CD4-positive, alpha-beta T cell (primary cell): ENCODE data around the gene CNPY2. TPM values are rescaled to one million over a fixed set of nuclear protein-coding genes. Genes with fewer than 3 reads are reported as not detected.

ENCODE experiments used
- ATAC-seq: fragments of 200-7000 bp; cut with Tn5 transposase; one replicate; pipeline ENCODE4 v1.10.0; 2022; ENCODE audit warnings: mild to moderate bottlenecking; ENCODE audit not compliant: poor library complexity
- CTCF ChIA-PET: fragments of 350-600 bp; sonication (Branson Sonifier 250); formaldehyde crosslinking; loops from one replicate; lab custom pipeline; 2021; ENCODE audit warnings: antibody characterized with exemption, inconsistent platforms; lab: Charles Lee
- POLR2A ChIA-PET: fragments of 350-600 bp; sonication (Branson Sonifier 250); formaldehyde crosslinking; loops from one replicate; lab custom pipeline; 2021; ENCODE audit warnings: antibody characterized with exemption, inconsistent platforms; lab: Charles Lee
- DNase-seq, 14 experiments: peaks; one replicate each; pipeline ENCODE4 v3.0.0-alpha.2; 2013 to 2020; ENCODE audit warnings: mixed read lengths in 2 of 14
- H3K27ac ChIP-seq, 2 donors: one replicate each; pipeline versions ENCODE4 v1.5.1 to v1.7.0; 2013; ENCODE audit warnings: low read length in 2 of 2, low read depth in 1 of 2, mild to moderate bottlenecking in 1 of 2
- H3K27me3 ChIP-seq, 2 experiments: 1 replicate in 1 of 2; 2 replicates in 1 of 2; pipeline versions ENCODE4 v1.6.1 to v1.7.0; 2013; ENCODE audit warnings: low read length in 2 of 2, control low read depth in 1 of 2, mild to moderate bottlenecking in 1 of 2, moderate library complexity in 1 of 2; ENCODE audit not compliant: insufficient read depth in 2 of 2, control insufficient read depth in 1 of 2
- H3K36me3 ChIP-seq: one replicate; pipeline ENCODE4 v1.6.1; 2013; ENCODE audit warnings: low read length, control low read depth; ENCODE audit not compliant: insufficient read depth
- H3K4me1 ChIP-seq: one replicate; pipeline ENCODE4 v1.6.1; 2013; ENCODE audit warnings: low read length, control low read depth; ENCODE audit not compliant: insufficient read depth
- H3K4me3 ChIP-seq: one replicate; pipeline ENCODE4 v1.5.1; 2013; ENCODE audit warnings: mild to moderate bottlenecking, low read length, moderate library complexity
- H3K9me3 ChIP-seq, 2 experiments: 1 replicate in 1 of 2; 2 replicates in 1 of 2; pipeline versions ENCODE4 v1.6.1 to v1.7.0; 2013; ENCODE audit warnings: low read length in 2 of 2, mild to moderate bottlenecking in 2 of 2, control low read depth in 1 of 2, moderate library complexity in 1 of 2; ENCODE audit not compliant: control insufficient read depth in 1 of 2, insufficient read depth in 1 of 2
- H3K27ac Mint-ChIP-seq: one replicate; pipeline ENCODE4 v1.8.0; 2020; ENCODE audit warnings: mixed read lengths
- H3K27me3 Mint-ChIP-seq: one replicate; pipeline ENCODE4 v1.8.0; 2021; ENCODE audit warnings: mixed read lengths
- H3K36me3 Mint-ChIP-seq: one replicate; pipeline ENCODE4 v1.8.0; 2021; ENCODE audit warnings: low read depth, mixed read lengths
- H3K4me1 Mint-ChIP-seq: one replicate; pipeline ENCODE4 v1.8.0; 2021; ENCODE audit warnings: low read depth, mixed read lengths
- H3K4me3 Mint-ChIP-seq: one replicate; pipeline ENCODE4 v1.8.0; 2020; ENCODE audit warnings: mild to moderate bottlenecking, mixed read lengths
- H3K9me3 Mint-ChIP-seq: one replicate; pipeline ENCODE4 v1.8.0; 2020; ENCODE audit warnings: mixed read lengths
- intact Hi-C, 2 experiments: fragments of 100-400 bp; cut with DNase I in 1 of 2; cut with micrococcal nuclease in 1 of 2; formaldehyde crosslinking; loops; one replicate each; pipeline versions ENCODE4 v1.15.1 to v1.9.0; 2023 to 2025; cut with DNase I, micrococcal nuclease
- total RNA-seq, 174 experiments: library from RNA in 2 of 174; stranded (reverse) in 2 of 174; gene quantifications; one replicate each; pipeline ENCODE4 v1.2.3 and lab custom pipeline; 2021 to 2026
- TF ChIP-seq, protein P1 (sequence below): fragments of 200-600 bp; IDR thresholded peaks from one replicate; pipeline ENCODE4 v1.8.0; 2022; ENCODE audit warnings: antibody characterized with exemption, mild to moderate bottlenecking

The CNPY2 gene
- total RNA-seq, 2 experiments from 2014 or later: 30.5 to 33.4 TPM

DNA sequence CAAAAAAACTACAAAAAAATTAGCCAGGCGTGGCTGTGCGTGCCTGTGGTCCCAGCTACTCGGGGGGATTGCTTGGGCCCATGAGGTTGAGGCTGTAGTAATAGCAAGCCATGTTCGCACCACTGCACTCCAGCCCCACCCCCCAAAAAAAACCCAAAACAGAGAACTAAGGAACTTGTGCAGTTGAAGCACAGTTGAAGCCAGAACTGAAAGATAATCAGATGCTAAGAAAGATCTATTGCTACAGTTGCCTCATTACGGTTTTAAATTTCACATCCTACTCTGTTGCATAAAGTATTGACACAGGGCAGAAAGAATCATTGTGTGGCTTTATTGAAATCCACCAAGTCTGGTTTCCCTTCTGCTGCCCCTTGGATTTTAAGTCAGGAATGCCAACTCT is 19.5 kb downstream of the CNPY2 start:
- Mint-ChIP-seq H3K27ac (peak overlapping the region; percentile 59), H3K9me3 (no peaks in the 10 kb centered on the region), H3K36me3 (peaks cover 60% of the 10 kb centered on the region), H3K4me3 (peak overlapping the region; percentile 30), H3K27me3 (no peaks in the 10 kb centered on the region), H3K4me1 (peaks cover 75% of the 10 kb centered on the region)
- Histone ChIP-seq H3K4me3 (no peak overlapping the region), H3K36me3 (peaks cover 25% of the 10 kb centered on the region), H3K27ac (no peak overlapping the region), H3K4me1 (peaks cover 60% of the 10 kb centered on the region), H3K27me3 (no peaks in the 10 kb centered on the region), H3K9me3 (no peaks in the 10 kb centered on the region)
- TF ChIP-seq, protein P1, sequence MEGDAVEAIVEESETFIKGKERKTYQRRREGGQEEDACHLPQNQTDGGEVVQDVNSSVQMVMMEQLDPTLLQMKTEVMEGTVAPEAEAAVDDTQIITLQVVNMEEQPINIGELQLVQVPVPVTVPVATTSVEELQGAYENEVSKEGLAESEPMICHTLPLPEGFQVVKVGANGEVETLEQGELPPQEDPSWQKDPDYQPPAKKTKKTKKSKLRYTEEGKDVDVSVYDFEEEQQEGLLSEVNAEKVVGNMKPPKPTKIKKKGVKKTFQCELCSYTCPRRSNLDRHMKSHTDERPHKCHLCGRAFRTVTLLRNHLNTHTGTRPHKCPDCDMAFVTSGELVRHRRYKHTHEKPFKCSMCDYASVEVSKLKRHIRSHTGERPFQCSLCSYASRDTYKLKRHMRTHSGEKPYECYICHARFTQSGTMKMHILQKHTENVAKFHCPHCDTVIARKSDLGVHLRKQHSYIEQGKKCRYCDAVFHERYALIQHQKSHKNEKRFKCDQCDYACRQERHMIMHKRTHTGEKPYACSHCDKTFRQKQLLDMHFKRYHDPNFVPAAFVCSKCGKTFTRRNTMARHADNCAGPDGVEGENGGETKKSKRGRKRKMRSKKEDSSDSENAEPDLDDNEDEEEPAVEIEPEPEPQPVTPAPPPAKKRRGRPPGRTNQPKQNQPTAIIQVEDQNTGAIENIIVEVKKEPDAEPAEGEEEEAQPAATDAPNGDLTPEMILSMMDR: no peak
- CTCF ChIA-PET: interaction anchor here (0.6 kb wide), 1 partner anchor 142 kb away, joined by 4 read pairs; no protein-coding TSS in a partner anchor
- POLR2A ChIA-PET: no interaction called here
- ATAC-seq (no peak), DNase-seq (no peak)
- intact Hi-C loops: no loop called here

DNA sequence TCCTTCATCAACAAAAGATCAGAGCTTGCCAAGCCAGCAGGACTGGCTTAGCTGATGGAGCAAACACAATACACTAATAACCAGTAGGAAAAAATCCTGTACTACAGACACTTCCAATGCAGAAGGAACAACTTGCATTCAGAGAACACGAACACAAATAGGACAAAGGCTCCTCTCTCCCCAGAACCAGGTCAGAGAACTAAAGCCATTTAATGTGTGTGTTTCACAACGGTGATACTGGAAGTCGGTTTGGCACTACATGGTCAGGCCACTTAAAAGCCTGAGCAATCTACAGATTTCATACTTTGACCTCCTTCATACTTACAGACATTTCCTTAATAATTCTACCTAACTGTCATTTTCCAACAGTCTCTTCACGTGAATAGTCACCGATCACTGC is 22.0 kb downstream of the CNPY2 start:
- H3K27ac Mint-ChIP-seq: no peak overlapping the region
- ATAC-seq: no peak
- no peak overlapping the region for H3K27ac ChIP-seq
- peaks cover 40% of the 10 kb centered on the region for H3K36me3 ChIP-seq
- DNase-seq: no peak
- H3K27me3 ChIP-seq: no peaks in the 10 kb centered on the region
- H3K4me1 Mint-ChIP-seq: peaks cover 59% of the 10 kb centered on the region
- no peaks in the 10 kb centered on the region for H3K9me3 ChIP-seq
- H3K36me3 Mint-ChIP-seq: peaks cover 61% of the 10 kb centered on the region
- H3K9me3 Mint-ChIP-seq: no peaks in the 10 kb centered on the region
- intact Hi-C loops: no loop called here
- TF ChIP-seq, protein P1: no peak
- no peaks in the 10 kb centered on the region for H3K27me3 Mint-ChIP-seq
- CTCF ChIA-PET: interaction anchor here (0.6 kb wide), 1 partner anchor 228 kb away, joined by 3 read pairs; no protein-coding TSS in a partner anchor
- H3K4me3 ChIP-seq: no peak overlapping the region
- peaks cover 50% of the 10 kb centered on the region for H3K4me1 ChIP-seq
- H3K4me3 Mint-ChIP-seq: no peak overlapping the region
- POLR2A ChIA-PET: no interaction called here

DNA sequence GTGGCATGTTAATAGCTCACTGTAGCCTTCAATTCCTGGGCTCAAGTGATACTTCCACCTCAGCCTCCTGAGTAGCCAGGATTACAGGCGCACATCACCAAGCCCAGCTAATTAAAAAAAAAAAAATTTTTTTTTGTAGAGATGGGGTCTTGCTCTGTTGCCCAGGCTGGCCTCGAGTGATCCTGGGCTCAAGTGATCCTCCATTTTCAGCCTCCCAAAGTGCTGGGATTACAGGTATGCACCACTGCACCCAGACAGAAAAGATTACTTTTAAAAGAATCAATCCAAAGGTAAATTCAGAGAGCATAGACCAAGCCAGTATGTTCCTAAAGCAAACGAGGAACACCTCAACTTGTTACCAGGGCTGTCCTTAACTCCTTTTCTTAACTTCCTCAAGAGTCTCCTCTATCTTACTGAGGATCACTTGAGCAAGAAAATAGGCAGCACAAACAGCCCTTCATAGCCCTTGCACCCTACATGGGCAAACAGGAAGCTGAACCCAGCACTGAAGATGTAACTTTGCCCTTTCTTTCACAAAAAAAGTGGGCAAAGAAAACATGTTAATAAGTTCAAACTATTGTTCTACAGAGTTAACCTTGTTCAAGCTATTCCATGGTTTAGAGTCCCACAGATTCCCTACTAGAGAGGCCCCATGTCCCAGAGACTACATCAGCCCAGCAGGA is 26.9 kb downstream of the CNPY2 start:
- peaks cover 28% of the 10 kb centered on the region for H3K4me1 Mint-ChIP-seq

More for the DNA sequence above, 26.9 kb downstream of the CNPY2 start:
- Histone ChIP-seq H3K4me1 (peaks cover 22% of the 10 kb centered on the region), H3K36me3 (peaks cover 55% of the 10 kb centered on the region), H3K27ac (no peak overlapping the region), H3K27me3 (no peaks in the 10 kb centered on the region), H3K4me3 (no peak overlapping the region), H3K9me3 (no peaks in the 10 kb centered on the region)
- Mint-ChIP-seq H3K9me3 (no peaks in the 10 kb centered on the region), H3K36me3 (peaks cover 55% of the 10 kb centered on the region), H3K27ac (no peak overlapping the region), H3K27me3 (no peaks in the 10 kb centered on the region), H3K4me3 (no peak overlapping the region)
- ChIA-PET POLR2A (interaction anchor here (1.4 kb wide), 1 partner anchor 66 kb away, joined by 3 read pairs; no protein-coding TSS in a partner anchor), CTCF (interaction anchor here (1.0 kb wide), 1 partner anchor 10 kb away, joined by 3 read pairs; no protein-coding TSS in a partner anchor)
- ATAC-seq (no peak), DNase-seq (no peak)
- intact Hi-C loops: no loop called here
- TF ChIP-seq, protein P1: no peak
